ENCODE results near the gene MRPL2.

Gene MRPL2

GRCh38 chr6:43013097-43013842 lies 46.0 kb downstream of the MRPL2 start:
- H3K27me3 ChIP-seq (ENCODE audit: insufficient read depth, low read length, poor library complexity) = no peaks in the 10 kb centered on the region
- peak overlapping the region; percentile 90 for H3K9ac ChIP-seq (ENCODE audit: low read depth, low read length)
- H3K79me2 ChIP-seq (ENCODE audit: insufficient read depth, low read length) = peaks cover 70% of the 10 kb centered on the region
- H3K4me3 ChIP-seq (ENCODE audit: low read depth in 1 of 2, low read length in 2 of 2) = peak overlapping the region; percentile 91 to 94
- peak overlapping the region; percentile 86 for H3K27ac ChIP-seq (ENCODE audit: low read length)
- ATAC-seq (ENCODE audit: insufficient read depth, low read depth) = peak; percentile 0; the same call in 1 of the 3 replicates
- no peak for DNase-seq
- H3K4me1 ChIP-seq (ENCODE audit: insufficient read depth, low read length) = peaks cover 62% of the 10 kb centered on the region
- no peaks in the 10 kb centered on the region for H3K9me3 ChIP-seq (ENCODE audit: insufficient read depth, low read length, severe bottlenecking)
- H3K4me2 ChIP-seq (ENCODE audit: insufficient read depth, low read length) = peak overlapping the region; percentile 99
- TF ChIP-seq CTCF (IDR thresholded peaks at IDR 0.05; ENCODE audit: borderline replicate concordance, extremely low read depth, low read length, poor library complexity, severe bottlenecking) (no peak), EZH2 (IDR thresholded peaks at IDR 0.05; ENCODE audit: borderline replicate concordance, low read depth, low read length, severe bottlenecking) (no peak)
- H4K20me1 ChIP-seq (ENCODE audit: insufficient read depth, low read length) = peaks cover 27% of the 10 kb centered on the region; the same call in 1 of the 2 replicates
- peaks cover 72% of the 10 kb centered on the region for H3K36me3 ChIP-seq (ENCODE audit: insufficient read depth, low read length)
- peak overlapping the region; percentile 95 for H2AFZ ChIP-seq (ENCODE audit: low read depth, low read length)

DNA sequence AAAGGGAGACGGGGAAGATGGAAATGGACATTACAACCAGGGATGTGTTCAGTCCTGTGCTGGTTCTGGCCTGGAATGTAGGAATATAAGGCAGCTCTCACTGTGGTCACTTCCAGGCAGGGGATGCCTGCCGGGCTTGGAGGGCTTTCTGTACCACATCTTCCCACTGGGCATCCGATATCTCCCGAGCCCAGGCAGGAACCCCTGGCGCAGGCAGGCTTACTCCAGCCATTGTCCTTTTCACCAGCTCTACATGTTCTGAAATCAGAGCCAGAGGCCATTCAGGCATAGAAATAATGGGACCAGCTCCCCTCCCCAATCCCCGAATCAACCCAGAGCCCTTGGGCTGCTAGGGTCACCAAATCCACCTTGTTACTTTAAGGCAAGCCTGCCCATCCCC lies 46.9 kb downstream of the MRPL2 start:
- peaks cover 22% of the 10 kb centered on the region; the same call in 1 of the 2 replicates for H4K20me1 ChIP-seq (ENCODE audit: insufficient read depth, low read length)
- peak overlapping the region; percentile 99 for H3K4me2 ChIP-seq (ENCODE audit: insufficient read depth, low read length)
- H3K9me3 ChIP-seq (ENCODE audit: insufficient read depth, low read length, severe bottlenecking) = no peaks in the 10 kb centered on the region
- no peak overlapping the region for H2AFZ ChIP-seq (ENCODE audit: low read depth, low read length)
- no peak for ATAC-seq (ENCODE audit: insufficient read depth, low read depth)
- peaks cover 72% of the 10 kb centered on the region for H3K36me3 ChIP-seq (ENCODE audit: insufficient read depth, low read length)
- H3K27ac ChIP-seq (ENCODE audit: low read length) = peak overlapping the region; percentile 86
- TF ChIP-seq CTCF (IDR thresholded peaks at IDR 0.05; ENCODE audit: borderline replicate concordance, extremely low read depth, low read length, poor library complexity, severe bottlenecking) (no peak), EZH2 (IDR thresholded peaks at IDR 0.05; ENCODE audit: borderline replicate concordance, low read depth, low read length, severe bottlenecking) (no peak)
- peak overlapping the region; percentile 91 to 94; a peak in 3 of 4 replicates for H3K4me3 ChIP-seq (ENCODE audit: low read depth in 1 of 2, low read length in 2 of 2)
- no peaks in the 10 kb centered on the region for H3K27me3 ChIP-seq (ENCODE audit: insufficient read depth, low read length, poor library complexity)
- peaks cover 65% of the 10 kb centered on the region for H3K79me2 ChIP-seq (ENCODE audit: insufficient read depth, low read length)
- peak overlapping the region; percentile 90 for H3K9ac ChIP-seq (ENCODE audit: low read depth, low read length)
- DNase-seq = no peak
- peaks cover 54% of the 10 kb centered on the region for H3K4me1 ChIP-seq (ENCODE audit: insufficient read depth, low read length)

- H3K36me3 ChIP-seq (ENCODE audit: insufficient read depth, low read length) = peaks cover 72% of the 10 kb centered on the region
- no peak overlapping the region for H3K9ac ChIP-seq (ENCODE audit: low read depth, low read length)
- ATAC-seq (ENCODE audit: insufficient read depth, low read depth) (no peak), DNase-seq (no peak)
- TF ChIP-seq EZH2 (IDR thresholded peaks at IDR 0.05; ENCODE audit: borderline replicate concordance, low read depth, low read length, severe bottlenecking) (no peak), CTCF (IDR thresholded peaks at IDR 0.05; ENCODE audit: borderline replicate concordance, extremely low read depth, low read length, poor library complexity, severe bottlenecking) (peak; percentile 10)
- H3K9me3 ChIP-seq (ENCODE audit: insufficient read depth, low read length, severe bottlenecking) = no peaks in the 10 kb centered on the region
- H2AFZ ChIP-seq (ENCODE audit: low read depth, low read length) = no peak overlapping the region
- no peak overlapping the region for H3K27ac ChIP-seq (ENCODE audit: low read length)
- H3K4me2 ChIP-seq (ENCODE audit: insufficient read depth, low read length) = peak overlapping the region; percentile 31; the same call in 1 of the 2 replicates
- peaks cover 55% of the 10 kb centered on the region for H3K79me2 ChIP-seq (ENCODE audit: insufficient read depth, low read length)
- H4K20me1 ChIP-seq (ENCODE audit: insufficient read depth, low read length) = peaks cover 11% of the 10 kb centered on the region; the same call in 1 of the 2 replicates
- H3K4me1 ChIP-seq (ENCODE audit: insufficient read depth, low read length) = peaks cover 42% of the 10 kb centered on the region
- H3K4me3 ChIP-seq (ENCODE audit: low read depth in 1 of 2, low read length in 2 of 2) = no peak overlapping the region
- no peaks in the 10 kb centered on the region for H3K27me3 ChIP-seq (ENCODE audit: insufficient read depth, low read length, poor library complexity)
Observed at GRCh38 chr6:43011207-43011606, 48.0 kb downstream of the MRPL2 start.
